Astrocyte (in vitro differentiated cells and primary cell): ENCODE measurements around the gene CEND1. TPM values are rescaled to one million over a fixed set of nuclear protein-coding genes. Genes with fewer than 3 reads are reported as not detected.

Experiments
- DNase-seq: peaks from one replicate; pipeline ENCODE4 v3.0.0-alpha.2; 2010; ENCODE audit warnings: low read depth
- FAIRE-seq: peaks from 2 replicates; lab custom pipeline; 2011; peaks lifted over from hg19 to GRCh38; lab: Jason Lieb, UNC
- H2AFZ ChIP-seq: 2 replicates; pipeline ENCODE4 v1.6.0; 2012; ENCODE audit warnings: low read depth, low read length, inconsistent platforms
- H3K27ac ChIP-seq: 2 replicates; pipeline ENCODE4 v1.5.1; 2011; ENCODE audit warnings: low read depth, low read length, inconsistent platforms
- H3K27me3 ChIP-seq: 2 replicates; pipeline ENCODE4 v1.6.0; 2011; ENCODE audit warnings: low read length, inconsistent platforms; ENCODE audit not compliant: insufficient read depth
- H3K36me3 ChIP-seq: 2 replicates; pipeline ENCODE4 v1.5.1; 2011; ENCODE audit warnings: low read length, inconsistent platforms; ENCODE audit not compliant: insufficient read depth
- H3K4me1 ChIP-seq: 2 replicates; pipeline ENCODE4 v1.5.1; 2011; ENCODE audit warnings: low read length, inconsistent platforms; ENCODE audit not compliant: insufficient read depth
- H3K4me2 ChIP-seq: 2 replicates; pipeline ENCODE4 v1.6.0; 2012; ENCODE audit warnings: low read length, inconsistent platforms
- H3K4me3 ChIP-seq: 2 replicates; pipeline ENCODE4 v1.5.1; 2011; ENCODE audit warnings: low read depth, mild to moderate bottlenecking, low read length, inconsistent platforms; ENCODE audit not compliant: insufficient read depth
- H3K79me2 ChIP-seq: 2 replicates; pipeline ENCODE4 v1.6.0; 2012; ENCODE audit warnings: mild to moderate bottlenecking, low read length, inconsistent platforms; ENCODE audit not compliant: insufficient read depth
- H3K9ac ChIP-seq: 2 replicates; pipeline ENCODE4 v1.6.0; 2012; ENCODE audit warnings: mild to moderate bottlenecking, low read length, inconsistent platforms
- H3K9me3 ChIP-seq: 2 replicates; pipeline ENCODE4 v1.5.1; 2012; ENCODE audit warnings: low read depth, mild to moderate bottlenecking, low read length, inconsistent platforms; ENCODE audit not compliant: insufficient read depth
- H4K20me1 ChIP-seq: 2 replicates; pipeline ENCODE4 v1.6.0; 2012; ENCODE audit warnings: low read length, inconsistent platforms; ENCODE audit not compliant: insufficient read depth
- H3K27ac Mint-ChIP-seq: one replicate; pipeline ENCODE4 v1.8.0; 2021; ENCODE audit warnings: mild to moderate bottlenecking, mixed read lengths; ENCODE audit not compliant: unreplicated experiment
- H3K27me3 Mint-ChIP-seq: one replicate; pipeline ENCODE4 v1.8.0; 2021; ENCODE audit warnings: low read depth, mixed read lengths; ENCODE audit not compliant: unreplicated experiment
- H3K36me3 Mint-ChIP-seq: one replicate; pipeline ENCODE4 v1.8.0; 2021; ENCODE audit warnings: low read depth, mixed read lengths; ENCODE audit not compliant: unreplicated experiment
- H3K4me1 Mint-ChIP-seq: one replicate; pipeline ENCODE4 v1.8.0; 2021; ENCODE audit warnings: low read depth, mixed read lengths; ENCODE audit not compliant: unreplicated experiment
- H3K4me3 Mint-ChIP-seq: one replicate; pipeline ENCODE4 v1.8.0; 2021; ENCODE audit warnings: mild to moderate bottlenecking, moderate library complexity, mixed read lengths; ENCODE audit not compliant: unreplicated experiment
- H3K9me3 Mint-ChIP-seq: one replicate; pipeline ENCODE4 v1.8.0; 2021; ENCODE audit warnings: mild to moderate bottlenecking, mixed read lengths; ENCODE audit not compliant: unreplicated experiment
- EZH2 ChIP-seq: IDR thresholded peaks from 2 replicates; pipeline ENCODE4 v1.6.1; 2012; ENCODE audit warnings: mild to moderate bottlenecking, low read length, inconsistent platforms; ENCODE audit not compliant: insufficient read depth
- total RNA-seq: library from RNA; stranded (reverse); gene quantifications from 2 replicates; pipeline ENCODE4 v1.2.1, GENCODE V29; 2021
- TF ChIP-seq, protein P1 (sequence below): IDR thresholded peaks from 2 replicates; pipeline ENCODE4 v1.5.1; 2011; ENCODE audit warnings: low read depth, mild to moderate bottlenecking, inconsistent platforms, low read length, moderate library complexity; ENCODE audit not compliant: insufficient read depth

CEND1 gene
- total RNA-seq, 1 donor from 2014 or later = 0.59 TPM

DNA sequence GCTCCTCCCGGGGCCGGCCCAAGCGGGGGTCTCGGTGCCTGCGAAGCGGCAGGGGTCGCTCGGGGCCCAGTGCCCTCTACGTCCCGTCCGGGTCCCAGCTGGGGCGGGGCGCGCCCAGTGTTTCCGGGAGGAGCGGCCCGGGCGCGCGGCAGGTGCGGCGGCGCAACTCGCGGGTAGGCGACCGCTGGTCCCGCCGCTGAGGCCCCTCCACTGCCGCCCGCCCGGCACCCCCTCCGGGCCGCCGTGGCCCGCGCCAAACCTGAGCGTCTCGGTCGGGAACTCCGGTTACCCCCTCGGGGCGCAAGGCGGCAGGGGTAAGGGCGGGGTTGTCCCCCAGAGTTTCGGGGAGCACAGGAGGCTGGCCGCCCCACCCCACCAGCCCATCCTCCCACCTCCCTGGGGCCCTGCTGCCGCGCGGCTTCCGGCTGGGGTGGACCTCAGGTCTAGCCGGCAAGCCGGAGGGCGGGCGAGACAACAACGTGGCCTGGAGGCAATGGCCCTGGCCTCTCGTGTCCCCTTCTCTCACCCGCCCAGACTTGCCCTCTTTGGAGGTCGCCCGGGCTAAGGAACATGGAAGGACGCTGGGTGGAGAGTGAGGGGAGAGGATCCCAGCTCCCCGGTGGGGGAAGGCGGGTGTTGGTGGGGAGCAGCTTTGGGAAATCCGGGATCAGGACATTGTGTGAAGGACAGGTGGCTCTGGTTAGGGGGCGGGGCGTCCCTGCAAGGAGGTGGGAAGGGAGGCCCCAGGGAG, 37.4 kb upstream of the CEND1 start:
- no peaks in the 10 kb centered on the region for H3K36me3 ChIP-seq
- no peak for DNase-seq
- H3K36me3 Mint-ChIP-seq = peaks cover 2% of the 10 kb centered on the region
- peaks cover 39% of the 10 kb centered on the region for H4K20me1 ChIP-seq
- no peak overlapping the region for H3K4me3 ChIP-seq
- no peaks in the 10 kb centered on the region for H3K9me3 Mint-ChIP-seq
- H3K9me3 ChIP-seq = no peaks in the 10 kb centered on the region
- H3K4me2 ChIP-seq = peak overlapping the region; percentile 64
- no peak overlapping the region for H2AFZ ChIP-seq
- H3K27me3 Mint-ChIP-seq = peaks cover 11% of the 10 kb centered on the region
- no peak overlapping the region for H3K27ac Mint-ChIP-seq
- H3K4me1 ChIP-seq = peaks cover 39% of the 10 kb centered on the region
- FAIRE-seq = no peak
- peaks cover 6% of the 10 kb centered on the region for H3K4me1 Mint-ChIP-seq
- H3K79me2 ChIP-seq = peaks cover 4% of the 10 kb centered on the region
- H3K4me3 Mint-ChIP-seq = peak overlapping the region; percentile 54
- no peaks in the 10 kb centered on the region for H3K27me3 ChIP-seq
- no peak overlapping the region for H3K27ac ChIP-seq
- TF ChIP-seq, protein P1, sequence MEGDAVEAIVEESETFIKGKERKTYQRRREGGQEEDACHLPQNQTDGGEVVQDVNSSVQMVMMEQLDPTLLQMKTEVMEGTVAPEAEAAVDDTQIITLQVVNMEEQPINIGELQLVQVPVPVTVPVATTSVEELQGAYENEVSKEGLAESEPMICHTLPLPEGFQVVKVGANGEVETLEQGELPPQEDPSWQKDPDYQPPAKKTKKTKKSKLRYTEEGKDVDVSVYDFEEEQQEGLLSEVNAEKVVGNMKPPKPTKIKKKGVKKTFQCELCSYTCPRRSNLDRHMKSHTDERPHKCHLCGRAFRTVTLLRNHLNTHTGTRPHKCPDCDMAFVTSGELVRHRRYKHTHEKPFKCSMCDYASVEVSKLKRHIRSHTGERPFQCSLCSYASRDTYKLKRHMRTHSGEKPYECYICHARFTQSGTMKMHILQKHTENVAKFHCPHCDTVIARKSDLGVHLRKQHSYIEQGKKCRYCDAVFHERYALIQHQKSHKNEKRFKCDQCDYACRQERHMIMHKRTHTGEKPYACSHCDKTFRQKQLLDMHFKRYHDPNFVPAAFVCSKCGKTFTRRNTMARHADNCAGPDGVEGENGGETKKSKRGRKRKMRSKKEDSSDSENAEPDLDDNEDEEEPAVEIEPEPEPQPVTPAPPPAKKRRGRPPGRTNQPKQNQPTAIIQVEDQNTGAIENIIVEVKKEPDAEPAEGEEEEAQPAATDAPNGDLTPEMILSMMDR = no peak
- peak; percentile 84 for TF ChIP-seq EZH2
- no peak overlapping the region for H3K9ac ChIP-seq

DNA sequence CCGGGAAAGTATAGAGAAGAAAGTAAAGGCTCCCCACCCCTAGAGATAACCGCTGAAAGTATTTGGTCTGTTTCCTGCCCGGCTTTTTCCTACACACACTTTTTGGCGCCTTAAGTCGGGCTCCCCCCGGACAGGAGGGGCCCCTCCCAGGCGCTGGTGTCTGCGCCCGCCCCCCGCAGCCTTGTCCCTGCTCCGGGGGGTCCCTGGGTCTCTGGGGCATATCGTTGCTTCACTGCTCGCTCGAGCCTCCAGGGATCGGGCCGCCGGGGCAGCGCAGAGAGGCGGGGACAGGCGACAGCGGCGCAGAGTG, 36.9 kb upstream of the CEND1 start:
- no peak overlapping the region for H3K27ac ChIP-seq
- H3K9ac ChIP-seq = no peak overlapping the region
- H3K36me3 ChIP-seq = no peaks in the 10 kb centered on the region
- TF ChIP-seq, protein P1 = no peak
- TF ChIP-seq EZH2 = peak; percentile 84
- FAIRE-seq = no peak
- no peaks in the 10 kb centered on the region for H3K9me3 Mint-ChIP-seq
- peak overlapping the region; percentile 64 for H3K4me2 ChIP-seq
- no peak for DNase-seq
- peaks cover 11% of the 10 kb centered on the region for H3K27me3 Mint-ChIP-seq
- peaks cover 35% of the 10 kb centered on the region for H3K4me1 ChIP-seq
- peaks cover 8% of the 10 kb centered on the region for H3K79me2 ChIP-seq
- peaks cover 2% of the 10 kb centered on the region for H3K36me3 Mint-ChIP-seq
- no peak overlapping the region for H2AFZ ChIP-seq
- peak overlapping the region; percentile 75 for H3K4me3 Mint-ChIP-seq
- peaks cover 5% of the 10 kb centered on the region for H3K4me1 Mint-ChIP-seq
- H3K9me3 ChIP-seq = no peaks in the 10 kb centered on the region
- no peak overlapping the region for H3K27ac Mint-ChIP-seq
- H4K20me1 ChIP-seq = peaks cover 40% of the 10 kb centered on the region
- no peaks in the 10 kb centered on the region for H3K27me3 ChIP-seq
- H3K4me3 ChIP-seq = no peak overlapping the region

DNA sequence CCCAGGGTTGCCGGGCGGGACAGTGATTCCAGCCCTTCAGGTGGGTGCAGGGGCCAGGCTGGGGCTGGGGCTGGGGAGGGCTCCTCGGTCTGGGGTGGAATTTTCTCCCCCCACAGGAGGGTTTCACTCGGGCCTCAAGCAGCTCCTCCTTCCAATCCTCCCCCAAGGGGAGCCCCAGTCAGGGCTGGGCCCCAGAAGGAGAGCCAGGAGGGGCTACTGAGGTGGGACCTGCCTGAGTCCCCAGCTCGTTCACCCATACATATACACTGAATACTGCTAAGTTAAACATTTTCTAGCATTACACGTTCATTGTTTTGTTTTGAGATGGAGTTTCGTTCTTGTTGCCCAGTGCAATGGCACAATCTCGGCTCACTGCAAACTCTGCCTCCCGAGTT, 36.3 kb upstream of the CEND1 start:
- Mint-ChIP-seq H3K27me3 (peaks cover 10% of the 10 kb centered on the region), H3K27ac (no peak overlapping the region), H3K4me3 (peak overlapping the region; percentile 75), H3K4me1 (peaks cover 5% of the 10 kb centered on the region), H3K9me3 (no peaks in the 10 kb centered on the region), H3K36me3 (peaks cover 2% of the 10 kb centered on the region)
- TF ChIP-seq, protein P1 = no peak
- TF ChIP-seq EZH2 = no peak
- H3K36me3 ChIP-seq = no peaks in the 10 kb centered on the region
- no peak overlapping the region for H3K4me2 ChIP-seq
- no peak overlapping the region for H3K4me3 ChIP-seq
- FAIRE-seq = no peak
- DNase-seq = no peak
- no peak overlapping the region for H2AFZ ChIP-seq
- H3K9me3 ChIP-seq = no peaks in the 10 kb centered on the region
- H4K20me1 ChIP-seq = peaks cover 41% of the 10 kb centered on the region
- H3K27me3 ChIP-seq = no peaks in the 10 kb centered on the region
- no peak overlapping the region for H3K27ac ChIP-seq
- H3K4me1 ChIP-seq = peaks cover 34% of the 10 kb centered on the region
- H3K9ac ChIP-seq = no peak overlapping the region
- H3K79me2 ChIP-seq = peaks cover 13% of the 10 kb centered on the region
